HepG2 (cell line): Measurements from ENCODE around the gene SWSAP1. TPM values are rescaled to one million over a fixed set of nuclear protein-coding genes. Genes with fewer than 3 reads are reported as not detected.

ENCODE experiments used
- ATAC-seq: fragments of 200-7000 bp; cut with Tn5 transposase; 3 replicates; pipeline ENCODE4 v1.9.1; 2020; ENCODE audit warnings: mild to moderate bottlenecking, moderate library complexity
- BruUV-seq: library from RNA; stranded (reverse); fragments of 400-500 nt; replicated peaks from 2 replicates; lab custom pipeline; 2021; lab: Mats Ljungman, UMichigan
- CTCF ChIA-PET: fragments of 300-600 bp; formaldehyde crosslinking; extraction: SDS; loops from one replicate; lab custom pipeline; 2021; ENCODE audit warnings: low total read pairs, inconsistent platforms, low intra/inter-chr PET ratio; lab: Yijun Ruan, JAX
- POLR2A ChIA-PET: fragments of 350-600 bp; sonication (Branson Sonifier 250); formaldehyde crosslinking; loops from one replicate; lab custom pipeline; 2020; ENCODE audit warnings: antibody characterized with exemption, inconsistent platforms; lab: Yijun Ruan, JAX
- DNase-seq: peaks from one replicate; pipeline ENCODE4 v3.0.0-alpha.2; 2015; ENCODE audit warnings: low spot score
- FAIRE-seq: peaks from 3 replicates; lab custom pipeline; 2011; peaks lifted over from hg19 to GRCh38; lab: Jason Lieb, UNC
- H2AFZ ChIP-seq: one replicate; pipeline ENCODE4 v1.6.1; 2011; ENCODE audit warnings: low read length, inconsistent platforms
- H3K27ac ChIP-seq: fragments of 300-600 bp; 3 replicates; pipeline ENCODE4 v1.8.0; 2011; ENCODE audit warnings: mixed run types, mild to moderate bottlenecking, mixed read lengths, low read length, inconsistent platforms; ENCODE audit not compliant: insufficient read depth; ENCODE audit errors: extremely low read length
- H3K27me3 ChIP-seq, 2 experiments: fragments of 200-600 bp in 1 of 2; 2 replicates in 1 of 2; 3 replicates in 1 of 2; pipeline versions ENCODE4 v1.6.0 to v1.8.0; 2011; ENCODE audit warnings: low read length in 2 of 2, mild to moderate bottlenecking in 2 of 2, moderate library complexity in 2 of 2, inconsistent platforms in 1 of 2; ENCODE audit not compliant: insufficient read depth in 2 of 2, control insufficient read depth in 1 of 2
- H3K36me3 ChIP-seq, 2 experiments: fragments of 200-600 bp in 1 of 2; replicated peaks in 1 of 2; 2 replicates in 1 of 2; 3 replicates in 1 of 2; pipeline versions ENCODE4 v1.5.1 to v1.8.0; 2011; ENCODE audit warnings: low read length in 2 of 2, inconsistent platforms in 1 of 2; ENCODE audit not compliant: insufficient read depth in 2 of 2, control insufficient read depth in 1 of 2
- H3K4me1 ChIP-seq: 2 replicates; pipeline ENCODE4 v1.5.1; 2012; ENCODE audit warnings: low read length, inconsistent platforms; ENCODE audit not compliant: insufficient read depth
- H3K4me2 ChIP-seq: 2 replicates; pipeline ENCODE4 v1.6.0; 2011; ENCODE audit warnings: low read depth, low read length, inconsistent platforms
- H3K4me3 ChIP-seq, 3 experiments: fragments of 200-600 bp in 1 of 3; sonication (generic), shearing (Covaris generic) in 1 of 3; replicated peaks in 1 of 3; 2 replicates each; pipeline ENCODE4 v1.5.1; 2011 to 2016; ENCODE audit warnings: low read length in 3 of 3, inconsistent platforms in 2 of 3, low read depth in 2 of 3, mild to moderate bottlenecking in 2 of 3, control low read depth in 1 of 3, mixed read lengths in 1 of 3; ENCODE audit not compliant: insufficient read depth in 1 of 3
- H3K79me2 ChIP-seq: one replicate; pipeline ENCODE4 v1.6.1; 2011; ENCODE audit warnings: low read length, inconsistent platforms; ENCODE audit not compliant: insufficient read depth
- H3K9ac ChIP-seq: 2 replicates; pipeline ENCODE4 v1.6.0; 2011; ENCODE audit warnings: mild to moderate bottlenecking, low read depth, low read length, inconsistent platforms; ENCODE audit not compliant: insufficient read depth
- H3K9me3 ChIP-seq: 2 replicates; pipeline ENCODE4 v1.5.1; 2012; ENCODE audit warnings: mild to moderate bottlenecking, low read length
- H4K20me1 ChIP-seq: 2 replicates; pipeline ENCODE4 v1.6.0; 2011; ENCODE audit warnings: inconsistent platforms, mild to moderate bottlenecking, low read length, moderate library complexity; ENCODE audit not compliant: insufficient read depth
- IKZF4 ChIP-seq: sonication (generic); formaldehyde crosslinking; IDR thresholded peaks from 2 replicates; pipeline ENCODE4 v1.5.1; 2020; ENCODE audit warnings: borderline replicate concordance, mild to moderate bottlenecking, low read depth, missing genetic modification reagents; ENCODE audit errors: not compliant biosample characterization
- ISX ChIP-seq: sonication (generic); formaldehyde crosslinking; conservative IDR thresholded peaks from 2 replicates; pipeline ENCODE4 v1.5.0; 2020; ENCODE audit warnings: missing genetic modification reagents
- MAFG ChIP-seq: sonication (generic); formaldehyde crosslinking; IDR thresholded peaks from 2 replicates; pipeline ENCODE4 v1.5.1; 2020; ENCODE audit warnings: mild to moderate bottlenecking, missing genetic modification reagents
- MXI1 ChIP-seq: IDR thresholded peaks from 3 replicates; pipeline ENCODE4 v1.6.1; 2012; ENCODE audit warnings: low read depth, low read length, inconsistent platforms, borderline replicate concordance
- PBX2 ChIP-seq: IDR thresholded peaks from 2 replicates; pipeline ENCODE4 v1.6.1; 2016; ENCODE audit warnings: control low read depth
- PHB2 ChIP-seq: fragments of 450-650 bp; IDR thresholded peaks from 2 replicates; pipeline ENCODE4 v1.6.1; 2018; ENCODE audit not compliant: partially characterized antibody
- RAD21 ChIP-seq: fragments of 450-650 bp; formaldehyde crosslinking; IDR thresholded peaks from 2 replicates; pipeline ENCODE4 v1.5.0; 2020; ENCODE audit warnings: mild to moderate bottlenecking
- RBM22 ChIP-seq: fragments of 200-400 bp; formaldehyde crosslinking; optimal IDR thresholded peaks from 2 replicates; pipeline ENCODE3; 2017; ENCODE audit warnings: mild to moderate bottlenecking, low read length, moderate library complexity
- RFX1 ChIP-seq: fragments of 450-650 bp; IDR thresholded peaks from 2 replicates; pipeline ENCODE4 v1.6.1; 2017
- RFX3 ChIP-seq: IDR thresholded peaks from 2 replicates; pipeline ENCODE4 v1.6.1; 2016; ENCODE audit warnings: missing biosample characterization, missing genetic modification reagents
- ZKSCAN8 ChIP-seq: IDR thresholded peaks from 2 replicates; pipeline ENCODE4 v1.6.1; 2016; ENCODE audit warnings: borderline replicate concordance, missing genetic modification reagents, missing compliant biosample characterization
- ZNF446 ChIP-seq: sonication (generic); formaldehyde crosslinking; IDR thresholded peaks from 2 replicates; pipeline ENCODE4 v1.5.0; 2020; ENCODE audit warnings: mild to moderate bottlenecking, missing genetic modification reagents
- ZNF564 ChIP-seq: sonication (generic); formaldehyde crosslinking; IDR thresholded peaks from 2 replicates; pipeline ENCODE4 v1.8.1; 2023; ENCODE audit warnings: mild to moderate bottlenecking, missing genetic modification reagents
- WGBS: methylation state at CpG from one replicate; pipeline ENCODE4 v1.1.6; 2017; ENCODE audit warnings: low lambda C conversion rate; 5-methylcytosine and 5-hydroxymethylcytosine counted together
- in situ Hi-C: cut with HindIII; loops from 2 replicates; pipeline ENCODE4 v1.10.0; 2017; ENCODE audit warnings: low pct_unique_long_range_greater_than_20kb; ENCODE audit not compliant: extremely low pct_ligation_motif_present
- intact Hi-C: fragments of 100-400 bp; cut with micrococcal nuclease; formaldehyde crosslinking; loops from one replicate; pipeline ENCODE4 v1.10.0; 2022; ENCODE audit not compliant: unreplicated experiment
- polyA plus RNA-seq, 8 experiments: library from polyadenylated mRNA; depleted of rRNA in 3 of 8; stranded (reverse) in 7 of 8; unstranded in 1 of 8; fragments of >200 nt; fragmentation: Illumina TruSeq in 4 of 8; extraction: Trizol in 4 of 8; gene quantifications; 2 replicates each; pipeline versions ENCODE4 v1.2.1 to v1.2.3, GENCODE V29; 2011 to 2016; ENCODE audit warnings: low read depth in 4 of 8, missing spikeins in 1 of 8, mixed read lengths in 1 of 8; ENCODE audit not compliant: insufficient read depth in 1 of 8
- total RNA-seq, 5 experiments: library from RNA; depleted of rRNA; stranded (reverse); fragments of >200 nt; fragmentation: Illumina TruSeq; extraction: Trizol; gene quantifications; 2 replicates each; pipeline ENCODE4 v1.2.3, GENCODE V29; 2016; ENCODE audit warnings: low read depth in 1 of 5

The SWSAP1 gene
- total and polyA plus RNA-seq, 2 of the 13 experiments (the other 11 are each of a cell fraction or from before 2014, with no cell fraction given), result 2.7 to 3.3 TPM

GRCh38 chr19:11373166-11373884 is 1.1 kb upstream of the SWSAP1 start:
- H3K4me3 ChIP-seq, result peak overlapping the region in 1 of 3 experiments; percentile 80; a peak in 2 of 6 replicates
- intact Hi-C loops (no loop called here), in situ Hi-C loops (no loop called here)
- peaks cover 1 to 13% of the 10 kb centered on the region in 2 experiments; a peak in 2 of 5 replicates for H3K36me3 ChIP-seq
- peak overlapping the region; percentile 92 for H3K4me2 ChIP-seq
- TF ChIP-seq RAD21 (CRISPR knock-in tag) (no peak), PBX2 (CRISPR knock-in tag) (peak; percentile 78), MAFG (CRISPR knock-in tag) (no peak), ZNF446 (CRISPR knock-in tag) (no peak), RFX1 (peak; percentile 84), PHB2 (no peak), ISX (CRISPR knock-in tag) (no peak), ZNF564 (CRISPR knock-in tag) (no peak), MXI1 (peak; percentile 84; the same call in 2 of the 3 replicates), IKZF4 (no peak), RBM22 (peak; percentile 99), RFX3 (CRISPR knock-in tag) (peak; percentile 69), ZKSCAN8 (no peak)
- no peak overlapping the region for H3K27ac ChIP-seq
- no peak for ATAC-seq
- peak overlapping the region; percentile 86; the same call in 1 of the 2 replicates for H3K9ac ChIP-seq
- DNase-seq, result no peak
- no peaks in the 10 kb centered on the region for H3K9me3 ChIP-seq
- H3K79me2 ChIP-seq, result peaks cover 12% of the 10 kb centered on the region
- ChIA-PET POLR2A (interaction anchor here (3.3 kb wide), 1 partner anchor 11 kb away, joined by 51 read pairs; the partner anchor contains the start of gene EPOR), CTCF (no interaction called here)
- no peak for FAIRE-seq
- 83% methylated on average over 10 of the region's 10 CpGs for WGBS
- no peak overlapping the region for H2AFZ ChIP-seq
- no peaks in the 10 kb centered on the region; a peak in 1 of 5 replicates for H3K27me3 ChIP-seq
- no TSS peak for BruUV-seq
- H3K4me1 ChIP-seq, result peaks cover 31% of the 10 kb centered on the region
- no peaks in the 10 kb centered on the region for H4K20me1 ChIP-seq
